SK-N-SH (cell line): ENCODE results near the gene PAF1. TPM values are rescaled to one million over a fixed set of nuclear protein-coding genes. Genes with fewer than 3 reads are reported as not detected.
A peak's percentile ranks its signal among the peaks of the same experiment; 100 is the strongest.

ENCODE experiments used
- CTCF ChIA-PET: fragments of 300-600, 350-600 bp; formaldehyde crosslinking; extraction: SDS; loops from one replicate; lab custom pipeline; 2021; lab: Yijun Ruan, JAX
- POLR2A ChIA-PET: fragments of 350-600 bp; sonication (Branson Sonifier 250); formaldehyde crosslinking; extraction: SDS; loops from one replicate; lab custom pipeline; 2020; ENCODE audit warnings: antibody characterized with exemption, inconsistent platforms; lab: Yijun Ruan, JAX
- DNase-seq: peaks from one replicate; pipeline ENCODE4 v3.0.0; 2012
- H2AFZ ChIP-seq: fragments of 200-600 bp; sonication (generic); 2 replicates; pipeline ENCODE4 v1.8.1; 2016; ENCODE audit warnings: antibody characterized with exemption, mild to moderate bottlenecking, low read depth
- H3F3A ChIP-seq: fragments of 200-600 bp; sonication (generic); replicated peaks from 2 replicates; pipeline ENCODE3; 2016; ENCODE audit warnings: antibody characterized with exemption, mild to moderate bottlenecking; ENCODE audit not compliant: insufficient read depth
- H3K27ac ChIP-seq, 2 experiments: fragments of 200-500 bp in 1 of 2; fragments of 200-600 bp in 1 of 2; sonication (Bioruptor generic) in 1 of 2; sonication (generic), shearing (Covaris generic) in 1 of 2; 2 replicates each; pipeline versions ENCODE4 v1.5.1 to v1.6.1; 2014 to 2016; ENCODE audit warnings: low read depth in 2 of 2, inconsistent platforms in 1 of 2, low read length in 1 of 2, mild to moderate bottlenecking in 1 of 2, mixed read lengths in 1 of 2
- H3K27me3 ChIP-seq: fragments of 200-600 bp; sonication (generic), shearing (Covaris generic); 2 replicates; pipeline ENCODE4 v1.6.1; 2016; ENCODE audit warnings: mixed run types; ENCODE audit not compliant: insufficient read depth
- H3K36me3 ChIP-seq, 2 experiments: fragments of 200-500 bp in 1 of 2; fragments of 200-600 bp in 1 of 2; sonication (Bioruptor generic) in 1 of 2; sonication (generic) in 1 of 2; replicated peaks in 1 of 2; 2 replicates each; pipeline versions ENCODE3 to v1.5.1; 2014 to 2016; ENCODE audit warnings: low read length in 1 of 2, mild to moderate bottlenecking in 1 of 2; ENCODE audit not compliant: insufficient read depth in 2 of 2, control insufficient read depth in 1 of 2
- H3K4me1 ChIP-seq, 2 experiments: fragments of 200-500 bp in 1 of 2; fragments of 200-600 bp in 1 of 2; sonication (Bioruptor generic) in 1 of 2; sonication (generic), shearing (Covaris generic) in 1 of 2; 2 replicates each; pipeline versions ENCODE4 v1.5.1 to v1.6.1; 2014 to 2016; ENCODE audit warnings: low read depth in 1 of 2, low read length in 1 of 2, mixed run types in 1 of 2; ENCODE audit not compliant: insufficient read depth in 2 of 2, control insufficient read depth in 1 of 2
- H3K4me2 ChIP-seq: fragments of 200-600 bp; sonication (generic), shearing (Covaris generic); 2 replicates; pipeline ENCODE4 v1.6.1; 2017; ENCODE audit warnings: mixed run types
- H3K4me3 ChIP-seq, 2 experiments: fragments of 200-500 bp in 1 of 2; fragments of 200-600 bp in 1 of 2; sonication (Bioruptor generic) in 1 of 2; sonication (generic), shearing (Covaris generic) in 1 of 2; 2 replicates each; pipeline versions ENCODE4 v1.5.1 to v1.8.1; 2014 to 2016; ENCODE audit warnings: low read depth in 2 of 2, inconsistent platforms in 1 of 2, low read length in 1 of 2, mild to moderate bottlenecking in 1 of 2, mixed read lengths in 1 of 2, moderate library complexity in 1 of 2
- H3K79me2 ChIP-seq: fragments of 200-600 bp; sonication (generic); 2 replicates; pipeline ENCODE4 v1.8.1; 2017; ENCODE audit warnings: mild to moderate bottlenecking; ENCODE audit not compliant: insufficient read depth
- H3K9ac ChIP-seq: fragments of 200-600 bp; sonication (generic); 2 replicates; pipeline ENCODE4 v1.6.1; 2017; ENCODE audit warnings: mixed run types
- H3K9me2 ChIP-seq: fragments of 200-600 bp; sonication (generic); 2 replicates; pipeline ENCODE4 v1.6.1; 2017; ENCODE audit warnings: mixed run types
- H3K9me3 ChIP-seq: fragments of 200-600 bp; sonication (generic); 2 replicates; pipeline ENCODE4 v1.6.1; 2017; ENCODE audit warnings: mixed run types, mild to moderate bottlenecking, moderate library complexity
- H4K20me1 ChIP-seq: fragments of 200-600 bp; sonication (generic); 2 replicates; pipeline ENCODE4 v1.6.1; 2017; ENCODE audit warnings: mild to moderate bottlenecking, mixed run types; ENCODE audit not compliant: insufficient read depth
- CHD2 ChIP-seq: fragments of 150-350 bp; IDR thresholded peaks from 2 replicates; pipeline ENCODE4 v1.6.1; 2018; ENCODE audit warnings: low read length; ENCODE audit not compliant: partially characterized antibody
- EP300 ChIP-seq, 2 experiments: IDR thresholded peaks; 2 replicates each; pipeline versions ENCODE4 v1.4.0 to v1.6.1; 2012; ENCODE audit warnings: borderline replicate concordance in 1 of 2, low read depth in 1 of 2, low read length in 1 of 2
- FOSL2 ChIP-seq: IDR thresholded peaks from 2 replicates; pipeline ENCODE4 v1.4.0; 2012; ENCODE audit warnings: low read depth, mild to moderate bottlenecking, moderate library complexity, borderline replicate concordance
- GATA2 ChIP-seq: sonication (generic); formaldehyde crosslinking; IDR thresholded peaks from 2 replicates; pipeline ENCODE4 v1.5.0; 2020; ENCODE audit warnings: mild to moderate bottlenecking, missing genetic modification reagents
- RAD21 ChIP-seq: IDR thresholded peaks from 2 replicates; pipeline ENCODE4 v1.6.1; 2012; ENCODE audit warnings: mild to moderate bottlenecking, low read length
- RXRA ChIP-seq: IDR thresholded peaks from 2 replicates; pipeline ENCODE4 v1.4.0; 2012; ENCODE audit warnings: low read depth, mild to moderate bottlenecking, borderline replicate concordance
- SMC3 ChIP-seq: IDR thresholded peaks from 2 replicates; pipeline ENCODE4 v1.6.1; 2012; ENCODE audit warnings: low read depth, low read length, improper control_type of control experiment
- TAF1 ChIP-seq: IDR thresholded peaks from 2 replicates; pipeline ENCODE4 v1.6.1; 2012; ENCODE audit warnings: low read depth, mild to moderate bottlenecking, low read length, moderate library complexity, borderline replicate concordance
- WGBS: methylation state at CpG from one replicate; pipeline ENCODE4 v1.1.6; 2017; ENCODE audit warnings: low lambda C conversion rate; 5-methylcytosine and 5-hydroxymethylcytosine counted together
- polyA plus RNA-seq, 3 experiments: library from polyadenylated mRNA; depleted of rRNA; stranded (reverse); fragments of >200 nt; gene quantifications; 2 replicates each; pipeline ENCODE4 v1.2.3, GENCODE V29; 2012
- TF ChIP-seq, protein P1 (sequence below): IDR thresholded peaks from 2 replicates; pipeline ENCODE4 v1.4.0; 2012; ENCODE audit warnings: low read depth, borderline replicate concordance
- TF ChIP-seq, protein P2 (sequence below): IDR thresholded peaks from 2 replicates; pipeline ENCODE4; 2012
- TF ChIP-seq, protein P3 (sequence below): IDR thresholded peaks from 2 replicates; pipeline ENCODE4 v1.4.0; 2012; ENCODE audit warnings: low read depth
- TF ChIP-seq, protein P4 (sequence below): IDR thresholded peaks from 2 replicates; pipeline ENCODE4 v1.4.0; 2012; ENCODE audit warnings: low read depth, borderline replicate concordance

PAF1 gene
- polyA plus RNA-seq, 1 of the 3 experiments (the other 2 are of a cell fraction): 65.3 TPM

DNA sequence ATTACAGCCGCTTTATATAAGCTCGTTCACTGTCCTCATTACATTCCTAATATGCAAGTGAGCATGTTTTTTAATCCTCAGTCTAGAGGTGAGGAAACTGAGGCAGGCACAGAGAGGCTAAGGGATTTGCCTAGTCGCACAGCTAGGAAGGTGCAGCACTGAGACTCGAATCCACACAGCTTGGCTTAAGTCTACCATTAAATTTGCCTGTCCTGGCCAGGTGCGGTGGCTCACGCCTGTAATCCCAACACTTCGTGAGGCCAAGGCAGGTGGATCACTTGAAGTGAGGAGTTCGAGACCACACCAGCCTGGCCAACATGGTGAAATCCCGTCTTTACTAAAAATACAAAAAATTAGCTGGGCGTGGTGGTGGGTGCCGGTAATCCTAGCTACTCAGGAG is 36.8 kb upstream of the PAF1 start:
- no peaks in the 10 kb centered on the region for H3K9me2 ChIP-seq
- no peak overlapping the region for H3K9ac ChIP-seq
- peaks cover 8 to 21% of the 10 kb centered on the region in 2 experiments; a peak in 3 of 4 replicates for H3K4me1 ChIP-seq
- H3F3A ChIP-seq: peaks cover 51% of the 10 kb centered on the region
- ChIA-PET POLR2A (interaction anchor here (1.0 to 2.2 kb wide), 2 partner anchors 8 to 13 kb away, joined by 3 to 15 read pairs; partner anchors contain the start of gene RPS16), CTCF (interaction anchor here (3.0 to 3.1 kb wide), 2 partner anchors 14 to 16 kb away, joined by 12 to 15 read pairs; partner anchors contain the start of gene PLEKHG2)
- H3K27ac ChIP-seq: peak overlapping the region in 1 of 2 experiments; percentile 92; a peak in 2 of 4 replicates
- H3K36me3 ChIP-seq: peaks cover 9 to 13% of the 10 kb centered on the region in 2 experiments
- H3K9me3 ChIP-seq: no peaks in the 10 kb centered on the region
- H3K27me3 ChIP-seq: no peaks in the 10 kb centered on the region
- 85% methylated on average over 11 of the region's 11 CpGs for WGBS
- TF ChIP-seq GATA2 (CRISPR knock-in tag) (no peak), RAD21 (no peak)
- TF ChIP-seq, protein P1, sequence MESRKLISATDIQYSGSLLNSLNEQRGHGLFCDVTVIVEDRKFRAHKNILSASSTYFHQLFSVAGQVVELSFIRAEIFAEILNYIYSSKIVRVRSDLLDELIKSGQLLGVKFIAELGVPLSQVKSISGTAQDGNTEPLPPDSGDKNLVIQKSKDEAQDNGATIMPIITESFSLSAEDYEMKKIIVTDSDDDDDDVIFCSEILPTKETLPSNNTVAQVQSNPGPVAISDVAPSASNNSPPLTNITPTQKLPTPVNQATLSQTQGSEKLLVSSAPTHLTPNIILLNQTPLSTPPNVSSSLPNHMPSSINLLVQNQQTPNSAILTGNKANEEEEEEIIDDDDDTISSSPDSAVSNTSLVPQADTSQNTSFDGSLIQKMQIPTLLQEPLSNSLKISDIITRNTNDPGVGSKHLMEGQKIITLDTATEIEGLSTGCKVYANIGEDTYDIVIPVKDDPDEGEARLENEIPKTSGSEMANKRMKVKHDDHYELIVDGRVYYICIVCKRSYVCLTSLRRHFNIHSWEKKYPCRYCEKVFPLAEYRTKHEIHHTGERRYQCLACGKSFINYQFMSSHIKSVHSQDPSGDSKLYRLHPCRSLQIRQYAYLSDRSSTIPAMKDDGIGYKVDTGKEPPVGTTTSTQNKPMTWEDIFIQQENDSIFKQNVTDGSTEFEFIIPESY: no peak
- no peak overlapping the region for H2AFZ ChIP-seq
- no peak overlapping the region for H3K4me2 ChIP-seq
- no peak overlapping the region for H3K4me3 ChIP-seq
- no peaks in the 10 kb centered on the region; the same call in 1 of the 2 replicates for H3K79me2 ChIP-seq
- no peak for DNase-seq
- no peaks in the 10 kb centered on the region for H4K20me1 ChIP-seq

DNA sequence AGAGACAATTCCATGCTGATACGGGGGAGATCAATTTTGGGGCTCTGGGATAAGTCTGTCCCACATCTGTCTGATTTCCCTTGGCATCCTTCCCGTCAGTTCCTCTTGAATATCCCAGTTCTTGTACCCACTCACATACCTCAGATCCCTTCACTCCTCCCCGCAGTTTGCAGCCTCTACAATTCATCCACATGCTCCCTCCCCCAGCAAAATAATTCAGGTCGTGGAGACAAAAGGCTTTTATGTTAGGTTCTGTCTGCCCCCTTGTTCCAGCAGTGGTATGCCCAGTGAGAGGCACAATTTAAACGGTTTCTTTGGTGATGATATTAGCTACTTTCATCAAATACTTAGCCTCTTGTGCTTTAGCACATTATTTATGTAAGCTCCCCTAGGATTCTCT is 35.3 kb upstream of the PAF1 start:
- H4K20me1 ChIP-seq: no peaks in the 10 kb centered on the region
- peaks cover 8 to 21% of the 10 kb centered on the region in 2 experiments; a peak in 3 of 4 replicates for H3K4me1 ChIP-seq
- H3F3A ChIP-seq: peaks cover 39% of the 10 kb centered on the region
- no peak overlapping the region for H3K4me3 ChIP-seq
- H3K9ac ChIP-seq: no peak overlapping the region
- no peaks in the 10 kb centered on the region for H3K27me3 ChIP-seq
- H3K36me3 ChIP-seq: peaks cover 0 to 14% of the 10 kb centered on the region in 2 experiments
- no peaks in the 10 kb centered on the region for H3K9me3 ChIP-seq
- H3K27ac ChIP-seq: peak overlapping the region in 1 of 2 experiments; percentile 22; a peak in 1 of 4 replicates
- no peak overlapping the region for H3K4me2 ChIP-seq
- POLR2A ChIA-PET: interaction anchor here (0.8 to 2.2 kb wide), 2 partner anchors 10 to 12 kb away, joined by 4 to 15 read pairs; partner anchors contain the start of gene RPS16
- no peak for DNase-seq
- no peaks in the 10 kb centered on the region; the same call in 1 of the 2 replicates for H3K79me2 ChIP-seq
- H2AFZ ChIP-seq: no peak overlapping the region
- 55% methylated on average over 5 of the region's 5 CpGs for WGBS
- H3K9me2 ChIP-seq: no peaks in the 10 kb centered on the region
- TF ChIP-seq CHD2 (no peak), FOSL2 (no peak), SMC3 (no peak), EP300 (IDR thresholded peaks at IDR 0.05; ENCODE audit: borderline replicate concordance in 1 of 2, low read depth in 1 of 2, low read length in 1 of 2) (no peak), TAF1 (no peak), RXRA (no peak)
- TF ChIP-seq, protein P2, sequence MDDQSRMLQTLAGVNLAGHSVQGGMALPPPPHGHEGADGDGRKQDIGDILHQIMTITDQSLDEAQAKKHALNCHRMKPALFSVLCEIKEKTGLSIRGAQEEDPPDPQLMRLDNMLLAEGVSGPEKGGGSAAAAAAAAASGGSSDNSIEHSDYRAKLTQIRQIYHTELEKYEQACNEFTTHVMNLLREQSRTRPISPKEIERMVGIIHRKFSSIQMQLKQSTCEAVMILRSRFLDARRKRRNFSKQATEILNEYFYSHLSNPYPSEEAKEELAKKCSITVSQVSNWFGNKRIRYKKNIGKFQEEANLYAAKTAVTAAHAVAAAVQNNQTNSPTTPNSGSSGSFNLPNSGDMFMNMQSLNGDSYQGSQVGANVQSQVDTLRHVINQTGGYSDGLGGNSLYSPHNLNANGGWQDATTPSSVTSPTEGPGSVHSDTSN: no peak
- TF ChIP-seq, protein P3, sequence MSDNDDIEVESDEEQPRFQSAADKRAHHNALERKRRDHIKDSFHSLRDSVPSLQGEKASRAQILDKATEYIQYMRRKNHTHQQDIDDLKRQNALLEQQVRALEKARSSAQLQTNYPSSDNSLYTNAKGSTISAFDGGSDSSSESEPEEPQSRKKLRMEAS: no peak
- TF ChIP-seq, protein P1: no peak
- TF ChIP-seq, protein P4, sequence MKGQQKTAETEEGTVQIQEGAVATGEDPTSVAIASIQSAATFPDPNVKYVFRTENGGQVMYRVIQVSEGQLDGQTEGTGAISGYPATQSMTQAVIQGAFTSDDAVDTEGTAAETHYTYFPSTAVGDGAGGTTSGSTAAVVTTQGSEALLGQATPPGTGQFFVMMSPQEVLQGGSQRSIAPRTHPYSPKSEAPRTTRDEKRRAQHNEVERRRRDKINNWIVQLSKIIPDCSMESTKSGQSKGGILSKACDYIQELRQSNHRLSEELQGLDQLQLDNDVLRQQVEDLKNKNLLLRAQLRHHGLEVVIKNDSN: no peak
- CTCF ChIA-PET: interaction anchor here (1.0 to 3.1 kb wide), 4 partner anchors 12 to 106 kb away, joined by 3 to 15 read pairs (median 9); partner anchors contain the start of gene PLEKHG2
